Suppressor macrophage (primary cell): ENCODE data around the gene SHROOM3.
A peak's percentile ranks its signal among the peaks of the same experiment; 100 is the strongest.

Experiments
- DNase-seq, 4 experiments: peaks; one replicate each; pipeline ENCODE4 v3.0.0-alpha.2; 2020 to 2022

Gene SHROOM3

DNA sequence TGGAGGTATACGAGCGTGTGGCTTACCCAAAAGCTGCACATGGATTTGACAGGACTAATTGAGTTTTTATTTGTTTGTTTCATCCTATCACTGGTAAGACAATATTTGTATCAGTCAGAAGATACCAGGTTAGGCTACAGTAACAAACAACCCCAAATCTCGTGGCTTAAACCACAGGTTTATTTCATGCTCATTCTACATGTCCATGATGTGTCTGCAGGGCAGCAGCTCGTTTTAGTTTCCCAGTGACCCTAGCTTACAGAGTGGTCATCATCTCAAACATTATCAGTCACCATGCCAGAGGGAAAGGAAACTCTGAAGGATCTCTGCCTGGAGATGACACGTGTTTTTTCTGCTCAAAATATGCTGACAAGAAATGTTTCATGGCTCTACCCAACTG, 108.3 kb downstream of the SHROOM3 start:
- DNase-seq: no peak

DNA sequence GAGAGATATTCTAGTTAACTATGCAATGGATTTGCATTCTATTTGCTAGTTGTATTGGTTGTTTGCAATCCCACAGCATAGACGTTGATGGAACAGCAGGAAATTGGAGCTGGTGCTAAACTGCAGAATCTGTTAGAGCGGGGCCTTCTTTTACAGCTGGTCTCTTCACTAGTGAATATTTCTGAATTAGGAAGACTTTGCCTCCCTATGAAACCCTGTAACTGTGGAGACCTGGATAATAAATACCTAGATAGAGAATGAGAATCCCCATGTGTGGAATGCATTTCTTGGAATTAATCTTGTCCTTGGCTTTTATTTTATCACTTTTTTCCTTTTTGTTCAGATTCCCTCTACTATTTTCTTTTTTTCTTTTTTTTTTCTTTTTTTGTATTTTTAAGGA, 109.7 kb downstream of the SHROOM3 start:
- no peak for DNase-seq

GRCh38 chr4:76545226-76545884, 110.3 kb downstream of the SHROOM3 start:
- peak in 3 of 4 experiments; percentile 17 to 22 (median 20) for DNase-seq

DNA sequence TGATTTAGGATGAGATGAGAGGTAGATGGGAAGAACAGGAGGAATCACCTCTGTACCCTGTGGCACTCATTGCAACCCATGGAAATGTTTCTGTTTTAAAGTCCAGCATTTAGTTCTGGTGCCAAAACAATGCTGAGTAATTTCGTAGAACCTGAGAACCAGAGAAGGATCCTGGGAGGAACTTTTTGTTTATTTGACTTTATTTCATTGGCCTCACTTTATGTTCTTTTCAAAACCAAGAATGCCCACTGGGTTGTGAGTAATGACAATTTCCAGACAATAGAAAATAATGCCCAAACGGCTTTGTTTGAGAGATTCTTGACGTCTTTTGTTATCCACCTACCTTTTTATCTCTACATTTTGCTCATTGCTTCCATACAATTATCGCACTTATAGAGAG, 111.3 kb downstream of the SHROOM3 start:
- no peak for DNase-seq

DNA sequence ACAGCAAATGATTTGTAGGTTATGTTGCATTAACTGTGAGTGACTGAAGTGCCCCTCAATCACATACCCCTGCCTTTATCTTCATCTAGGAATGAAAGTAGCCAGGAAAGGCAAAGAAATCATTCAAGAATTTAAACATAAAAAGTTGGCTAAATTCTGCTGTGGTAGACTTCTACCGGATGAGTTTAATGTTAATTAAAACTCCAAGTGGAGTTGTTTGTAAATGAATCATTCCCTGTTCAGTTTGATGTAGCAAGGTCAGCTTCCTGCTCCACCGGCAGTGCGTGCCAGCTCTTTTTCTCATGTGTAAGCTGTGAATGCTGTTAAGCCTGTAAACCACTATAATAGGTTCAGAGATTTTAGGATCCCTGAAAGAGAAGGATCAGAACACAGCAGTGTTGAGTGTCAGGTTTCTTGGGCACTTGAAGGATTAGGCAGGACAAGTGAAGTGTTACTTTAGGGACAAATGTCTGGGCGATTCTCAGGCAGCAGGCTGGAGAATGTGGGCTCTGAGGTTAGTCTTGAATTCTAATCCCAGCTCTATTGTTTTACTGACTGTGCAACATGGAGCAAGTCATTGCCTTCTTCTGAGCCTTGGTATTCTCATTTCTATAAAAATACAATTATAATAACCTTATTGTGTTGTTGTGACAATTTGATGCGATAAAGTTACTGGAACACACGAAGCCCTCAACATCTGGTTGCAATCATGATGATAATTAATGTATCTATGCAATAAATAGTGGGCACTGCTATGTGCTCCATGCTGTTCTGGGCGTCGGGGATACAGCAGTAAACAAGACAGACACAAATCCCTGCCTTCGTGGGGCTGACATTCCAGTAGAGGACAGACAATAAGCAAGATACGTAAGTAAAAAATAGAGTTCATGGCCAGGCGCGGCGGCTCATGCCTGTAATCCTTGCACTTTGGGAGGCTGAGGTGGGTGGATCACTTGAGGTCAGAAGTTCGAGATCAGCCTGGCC, 112.0 kb downstream of the SHROOM3 start:
- DNase-seq: no peak

GRCh38 chr4:76548704-76549103, 113.7 kb downstream of the SHROOM3 start:
- no peak for DNase-seq

- no peak for DNase-seq
These were observed 114.7 kb downstream of the SHROOM3 start for GRCh38 chr4:76549765-76550164.

- no peak for DNase-seq
These were observed 116.1 kb downstream of the SHROOM3 start for GRCh38 chr4:76550966-76551780.

GRCh38 chr4:76554630-76555029, 119.6 kb downstream of the SHROOM3 start:
- no peak for DNase-seq

GRCh38 chr4:76556452-76556851, 121.4 kb downstream of the SHROOM3 start:
- DNase-seq: no peak

GRCh38 chr4:76558396-76559235, 123.6 kb downstream of the SHROOM3 start:
- DNase-seq: no peak

DNA sequence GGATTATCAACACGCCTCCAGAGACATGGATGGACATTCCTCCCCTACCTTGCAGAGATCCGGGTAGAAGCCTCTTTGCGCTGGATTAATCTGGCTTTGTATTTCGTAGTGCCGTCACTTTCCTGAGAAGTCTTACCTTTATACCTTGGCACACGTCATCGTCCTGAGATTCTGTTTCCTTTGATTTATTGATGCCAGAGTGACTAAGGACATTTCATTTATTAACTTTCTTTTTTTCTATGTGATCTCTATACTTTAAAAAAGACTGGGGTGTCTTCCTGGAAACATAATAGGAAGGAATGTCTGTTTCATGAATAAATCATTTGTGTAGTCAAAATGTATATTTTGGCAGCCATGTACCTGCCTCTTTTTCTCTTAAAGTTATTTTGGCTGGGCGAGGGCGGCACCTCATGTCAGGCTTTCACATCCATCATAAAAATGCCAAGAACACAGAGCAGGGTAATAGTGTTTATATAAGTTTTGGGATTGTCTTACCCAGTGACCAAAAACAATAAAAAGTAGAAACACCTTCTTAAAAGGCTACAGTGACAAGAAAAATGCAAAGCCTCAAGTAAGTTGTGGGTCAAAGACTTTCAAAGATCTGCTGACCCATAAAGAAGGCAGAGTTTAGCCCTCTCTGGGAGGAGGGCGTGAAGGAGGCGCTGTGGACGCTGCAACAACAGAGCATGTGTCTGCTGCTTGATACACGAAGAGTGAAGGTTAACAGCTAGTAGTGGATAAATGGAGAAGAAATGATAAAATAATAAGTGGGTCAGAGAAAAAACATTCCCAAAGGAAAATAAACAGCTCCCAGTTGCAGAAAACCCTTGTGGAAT, 124.4 kb downstream of the SHROOM3 start:
- DNase-seq: no peak

DNA sequence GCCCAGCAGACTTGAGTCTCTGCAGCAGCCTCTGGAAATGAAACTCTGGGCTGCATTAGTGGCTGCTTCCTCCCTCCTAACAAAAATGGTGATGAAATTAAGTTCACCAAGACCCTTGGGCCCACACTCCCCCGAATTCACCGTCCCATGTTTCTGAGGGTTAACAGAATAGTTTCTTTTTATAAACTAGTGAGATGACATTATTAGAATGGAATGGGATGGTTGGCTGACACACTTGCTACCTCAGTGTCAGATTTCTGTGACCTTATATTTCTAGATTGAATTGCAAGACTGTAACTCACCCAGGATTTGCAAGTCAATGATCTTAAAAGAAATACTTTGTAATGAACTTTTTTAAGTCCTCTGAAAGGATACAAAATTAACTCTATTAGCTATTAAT, 127.1 kb downstream of the SHROOM3 start:
- no peak for DNase-seq

DNA sequence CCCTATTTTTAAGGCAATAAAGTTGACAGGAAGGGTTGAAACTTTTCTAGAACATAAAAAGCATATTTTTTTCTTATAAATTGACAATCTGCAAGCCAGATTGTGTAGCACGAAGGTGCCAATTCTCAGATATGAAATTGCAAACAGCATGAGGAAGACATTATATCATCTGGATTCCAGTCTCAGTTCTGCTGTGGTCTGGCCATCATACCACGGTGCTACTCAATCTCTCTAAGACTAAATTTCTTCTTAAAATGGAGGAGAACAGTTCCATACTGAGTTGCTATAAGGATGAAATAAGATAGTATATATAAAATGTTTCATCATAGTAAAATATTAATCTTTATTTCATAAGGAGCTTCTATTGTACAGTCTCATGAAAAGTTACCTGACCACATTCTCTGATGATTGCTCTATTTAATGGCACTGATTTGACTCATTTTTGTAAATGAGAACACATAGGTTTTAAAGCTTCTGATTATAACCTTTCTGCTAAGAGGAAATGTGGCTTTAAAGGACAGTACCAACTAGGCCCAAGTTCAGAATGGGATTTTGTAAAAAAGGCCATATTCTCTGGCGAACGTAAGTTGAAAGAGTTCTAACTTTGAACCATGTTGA, 127.9 kb downstream of the SHROOM3 start:
- DNase-seq: no peak

DNA sequence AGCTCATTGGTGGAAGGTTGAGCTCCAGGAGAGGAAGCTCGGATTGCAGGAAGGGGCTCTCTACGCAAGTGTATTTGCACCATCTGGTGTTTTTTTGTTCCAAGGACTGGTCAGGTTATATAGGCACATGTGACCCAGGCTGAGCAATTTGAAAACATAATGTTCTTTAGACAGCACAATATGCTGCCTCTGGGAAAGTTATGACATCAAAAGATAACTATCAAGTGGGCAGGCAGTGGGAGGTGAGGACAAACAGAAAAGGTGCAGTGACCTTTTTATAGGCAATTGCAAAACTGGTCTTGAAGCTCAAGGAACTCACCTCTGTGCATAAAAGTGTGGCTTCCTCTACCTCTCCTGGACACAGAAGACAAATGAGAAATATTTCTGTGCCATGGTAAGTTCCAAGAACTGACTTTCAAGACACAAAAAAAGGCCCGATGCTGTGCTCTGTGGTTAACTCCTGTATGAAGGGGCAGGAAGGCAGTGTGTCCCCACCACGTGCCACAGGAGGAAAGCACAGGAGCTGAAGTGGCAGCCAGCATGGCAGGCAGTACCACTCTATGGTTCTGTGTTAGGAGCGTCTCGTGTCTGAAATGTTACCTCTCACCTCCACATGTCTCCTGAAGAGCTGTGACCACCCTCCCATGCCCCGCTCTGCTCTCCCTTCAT, 128.6 kb downstream of the SHROOM3 start:
- DNase-seq: no peak

- no peak for DNase-seq
These were observed 129.3 kb downstream of the SHROOM3 start for GRCh38 chr4:76564123-76564915.

DNA sequence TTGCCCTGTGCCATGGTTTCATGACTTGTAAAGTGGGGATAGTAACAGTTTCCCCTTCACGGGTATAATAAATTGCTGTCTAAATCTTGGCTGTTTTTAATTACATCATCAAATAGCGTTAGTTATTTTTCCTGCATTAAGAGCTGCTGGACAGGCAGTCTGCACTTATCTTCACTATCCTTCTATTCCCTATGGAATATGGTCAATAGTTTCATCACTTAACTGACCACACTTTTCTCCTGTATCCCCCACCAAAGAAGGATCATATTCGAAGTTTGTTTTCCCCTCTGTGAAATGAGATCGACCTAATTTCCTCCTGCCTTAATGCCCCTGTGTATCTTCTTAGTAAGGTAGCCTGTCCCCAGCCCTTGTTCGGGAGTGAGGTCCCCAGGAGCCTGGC, 133.2 kb downstream of the SHROOM3 start:
- DNase-seq: no peak

DNA sequence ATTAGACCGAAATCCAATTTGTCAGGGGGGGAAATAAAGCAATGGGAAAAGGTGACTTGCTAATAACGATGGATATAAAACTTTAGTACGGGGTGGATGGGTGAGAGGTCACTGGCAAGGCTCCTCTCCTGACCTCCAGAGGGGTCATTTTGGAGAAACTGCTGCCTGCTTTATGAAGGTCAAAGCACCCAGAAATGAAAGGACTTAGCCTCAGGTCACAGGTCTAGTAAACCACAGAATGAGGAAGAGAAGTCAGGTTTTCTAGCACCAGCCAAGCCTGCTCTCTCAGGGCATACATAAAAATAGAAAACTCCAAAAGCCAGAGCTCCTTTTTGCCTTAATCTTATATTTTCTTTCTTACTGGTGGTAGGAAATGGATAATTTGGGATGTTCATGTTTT, 134.2 kb downstream of the SHROOM3 start:
- DNase-seq: no peak

GRCh38 chr4:76569706-76570105, 134.7 kb downstream of the SHROOM3 start:
- DNase-seq: no peak
